H9 (cell line): Measurements from ENCODE around the gene PIP5K1C. TPM values are rescaled to one million over a fixed set of nuclear protein-coding genes. Genes with fewer than 3 reads are reported as not detected.

Experiments
- DNase-seq: peaks from one replicate; pipeline ENCODE4 v3.0.0-alpha.2; 2017
- H2AFZ ChIP-seq: one replicate; pipeline ENCODE4 v1.6.1; 2013; ENCODE audit warnings: mild to moderate bottlenecking, low read length, control low read depth, moderate library complexity
- H2AK5ac ChIP-seq: 2 replicates; pipeline ENCODE4 v1.6.1; 2013; ENCODE audit warnings: low read length, control low read depth, mixed read lengths; ENCODE audit not compliant: insufficient read length
- H2BK120ac ChIP-seq: one replicate; pipeline ENCODE4 v1.6.1; 2013; ENCODE audit warnings: low read depth, mild to moderate bottlenecking, low read length, control low read depth, inconsistent platforms; ENCODE audit not compliant: poor library complexity, severe bottlenecking
- H2BK12ac ChIP-seq: 2 replicates; pipeline ENCODE4 v1.6.1; 2013; ENCODE audit warnings: low read length, control low read depth, mixed read lengths, low read depth; ENCODE audit not compliant: insufficient read length
- H2BK15ac ChIP-seq: 2 replicates; pipeline ENCODE4 v1.6.1; 2013; ENCODE audit warnings: low read depth, low read length, control low read depth
- H2BK20ac ChIP-seq: one replicate; pipeline ENCODE4 v1.6.1; 2013; ENCODE audit warnings: low read depth, mild to moderate bottlenecking, low read length, control low read depth, inconsistent platforms; ENCODE audit not compliant: poor library complexity, severe bottlenecking
- H2BK5ac ChIP-seq: 2 replicates; pipeline ENCODE4 v1.6.1; 2013; ENCODE audit warnings: low read length, control low read depth, mixed read lengths; ENCODE audit not compliant: insufficient read length
- H3K14ac ChIP-seq: 2 replicates; pipeline ENCODE4 v1.6.1; 2013; ENCODE audit warnings: low read length, control low read depth; ENCODE audit not compliant: insufficient read depth
- H3K18ac ChIP-seq: 2 replicates; pipeline ENCODE4 v1.6.1; 2013; ENCODE audit warnings: low read depth, mild to moderate bottlenecking, mixed read lengths, low read length, control low read depth; ENCODE audit not compliant: insufficient read length
- H3K23ac ChIP-seq: 2 replicates; pipeline ENCODE4 v1.6.1; 2013; ENCODE audit warnings: low read length, control low read depth, mixed read lengths, low read depth; ENCODE audit not compliant: insufficient read length
- H3K23me2 ChIP-seq: 2 replicates; pipeline ENCODE4 v1.6.1; 2013; ENCODE audit warnings: low read depth, mild to moderate bottlenecking, mixed read lengths, low read length, control low read depth; ENCODE audit not compliant: insufficient read length, poor library complexity, severe bottlenecking
- H3K27ac ChIP-seq: 2 replicates; pipeline ENCODE4 v1.5.1; 2013; ENCODE audit warnings: low read length, control low read depth, mixed read lengths, low read depth; ENCODE audit not compliant: insufficient read length
- H3K27me3 ChIP-seq: 2 replicates; pipeline ENCODE4 v1.6.1; 2013; ENCODE audit warnings: low read length, control low read depth, inconsistent platforms; ENCODE audit not compliant: insufficient read depth
- H3K4ac ChIP-seq: 2 replicates; pipeline ENCODE4 v1.6.1; 2013; ENCODE audit warnings: low read depth, mild to moderate bottlenecking, control low read depth, inconsistent platforms, low read length, moderate library complexity
- H3K4me1 ChIP-seq: 2 replicates; pipeline ENCODE4 v1.6.1; 2013; ENCODE audit warnings: low read length, control low read depth, inconsistent platforms; ENCODE audit not compliant: insufficient read depth
- H3K4me2 ChIP-seq: 2 replicates; pipeline ENCODE4 v1.6.1; 2013; ENCODE audit warnings: low read length, control low read depth, mixed read lengths; ENCODE audit not compliant: insufficient read length, insufficient read depth
- H3K56ac ChIP-seq: 2 replicates; pipeline ENCODE4 v1.6.1; 2013; ENCODE audit warnings: low read depth, mild to moderate bottlenecking, mixed read lengths, low read length, control low read depth; ENCODE audit not compliant: insufficient read length
- H3K79me1 ChIP-seq: 2 replicates; pipeline ENCODE4 v1.6.1; 2013; ENCODE audit warnings: low read depth, mild to moderate bottlenecking, moderate library complexity, low read length, control low read depth, inconsistent platforms; ENCODE audit not compliant: insufficient read depth, poor library complexity, severe bottlenecking
- H3K79me2 ChIP-seq: 2 replicates; pipeline ENCODE4 v1.6.1; 2013; ENCODE audit warnings: low read length, control low read depth, inconsistent platforms; ENCODE audit not compliant: insufficient read depth
- H3K9ac ChIP-seq: 2 replicates; pipeline ENCODE4 v1.6.1; 2013; ENCODE audit warnings: low read length, control low read depth, mixed read lengths; ENCODE audit not compliant: insufficient read length; ENCODE audit errors: extremely low read depth
- H3K9me3 ChIP-seq: one replicate; pipeline ENCODE4 v1.6.1; 2013; ENCODE audit warnings: low read depth, low read length, inconsistent platforms; ENCODE audit not compliant: control insufficient read depth
- H3T11ph ChIP-seq: one replicate; pipeline ENCODE4 v1.6.1; 2013; ENCODE audit warnings: mild to moderate bottlenecking, low read length, control low read depth, inconsistent platforms
- H4K20me1 ChIP-seq: one replicate; pipeline ENCODE4 v1.6.1; 2013; ENCODE audit not compliant: control insufficient read depth, insufficient read length, insufficient read depth
- H4K5ac ChIP-seq: 2 replicates; pipeline ENCODE4 v1.6.1; 2013; ENCODE audit warnings: low read depth, mild to moderate bottlenecking, mixed read lengths, low read length, control low read depth; ENCODE audit not compliant: insufficient read length
- H4K8ac ChIP-seq: replicated peaks from 2 replicates; pipeline ENCODE4 v1.6.1; 2013; ENCODE audit warnings: low read length, control low read depth, mixed read lengths, low read depth; ENCODE audit not compliant: insufficient read length
- H4K91ac ChIP-seq: 2 replicates; pipeline ENCODE4 v1.6.1; 2013; ENCODE audit warnings: low read depth, mild to moderate bottlenecking, moderate library complexity, mixed read lengths, low read length, control low read depth; ENCODE audit not compliant: insufficient read length
- H3K27ac Mint-ChIP-seq, 3 experiments: 2 replicates in 2 of 3; 3 replicates in 1 of 3; pipeline ENCODE4 v1.8.0; 2020 to 2021; ENCODE audit warnings: mixed read lengths in 3 of 3, mild to moderate bottlenecking in 1 of 3, moderate library complexity in 1 of 3
- H3K27me3 Mint-ChIP-seq: 2 replicates; pipeline ENCODE4 v1.8.0; 2021; ENCODE audit warnings: low read depth, mild to moderate bottlenecking, moderate library complexity, mixed read lengths
- H3K36me3 Mint-ChIP-seq, 3 experiments: 2 replicates in 2 of 3; 3 replicates in 1 of 3; pipeline ENCODE4 v1.8.0; 2020 to 2021; ENCODE audit warnings: low read depth in 3 of 3, mixed read lengths in 3 of 3; ENCODE audit not compliant: insufficient read depth in 1 of 3
- H3K4me1 Mint-ChIP-seq, 2 experiments: 2 replicates each; pipeline ENCODE4 v1.8.0; 2020; ENCODE audit warnings: mixed read lengths in 2 of 2
- H3K4me3 Mint-ChIP-seq, 2 experiments: 2 replicates in 1 of 2; 3 replicates in 1 of 2; pipeline ENCODE4 v1.8.0; 2020 to 2021; ENCODE audit warnings: mild to moderate bottlenecking in 2 of 2, mixed read lengths in 2 of 2, moderate library complexity in 1 of 2
- H3K9me3 Mint-ChIP-seq, 2 experiments: 2 replicates in 1 of 2; 3 replicates in 1 of 2; pipeline ENCODE4 v1.8.0; 2020; ENCODE audit warnings: mild to moderate bottlenecking in 2 of 2, mixed read lengths in 2 of 2, moderate library complexity in 1 of 2
- CTCF ChIP-seq: fragments of 200-600 bp; sonication (generic); conservative IDR thresholded peaks from 3 replicates; pipeline ENCODE4 v1.8.0; 2021; ENCODE audit warnings: antibody characterized with exemption, mild to moderate bottlenecking
- WGBS: extraction: QIAGEN DNeasy Blood & Tissue Kit; methylation state at CpG from one replicate; pipeline ENCODE4 v1.1.7; 2013; ENCODE audit warnings: missing lambda C conversion rate, low lambda C conversion rate, mixed read lengths; ENCODE audit not compliant: insufficient read length; ENCODE audit errors: extremely low coverage; 5-methylcytosine and 5-hydroxymethylcytosine counted together
- total RNA-seq: library from RNA; stranded (reverse); gene quantifications from 2 replicates; pipeline ENCODE4 v1.2.1, GENCODE V29; 2021

PIP5K1C gene
- total RNA-seq, 1 experiment from 2014 or later, result 41.7 TPM

GRCh38 chr19:3701200-3701599 lies 932 bp upstream of the PIP5K1C start:
- no CpG with 5 or more reads among the region's 1 CpG for WGBS
- H4K5ac ChIP-seq, result no peak overlapping the region
- Mint-ChIP-seq H3K4me1 (peaks cover 0 to 10% of the 10 kb centered on the region in 2 experiments; a peak in 2 of 4 replicates), H3K27ac (no peak overlapping the region; a peak in 1 of 7 replicates), H3K9me3 (no peaks in the 10 kb centered on the region; a peak in 2 of 5 replicates), H3K4me3 (no peak overlapping the region), H3K27me3 (peaks cover 4% of the 10 kb centered on the region), H3K36me3 (peaks cover 0 to under 1% (median 0%) of the 10 kb centered on the region in 3 experiments; a peak in 2 of 7 replicates)
- no peaks in the 10 kb centered on the region for H3K79me1 ChIP-seq
- no peak overlapping the region for H3K23ac ChIP-seq
- H3K14ac ChIP-seq, result no peak overlapping the region
- H4K8ac ChIP-seq, result no peak overlapping the region
- H2AK5ac ChIP-seq, result no peak overlapping the region
- no peak overlapping the region for H3K9ac ChIP-seq
- peaks cover 14% of the 10 kb centered on the region; the same call in 1 of the 2 replicates for H3K79me2 ChIP-seq
- no peak overlapping the region for H3K18ac ChIP-seq
- H2BK12ac ChIP-seq, result no peak overlapping the region
- no peak overlapping the region for H3K56ac ChIP-seq
- no peak overlapping the region for H2AFZ ChIP-seq
- H3K4ac ChIP-seq, result no peak overlapping the region
- no peak for TF ChIP-seq CTCF
- peaks cover 8% of the 10 kb centered on the region for H3K23me2 ChIP-seq
- no peak for DNase-seq
- no peak overlapping the region for H2BK20ac ChIP-seq
- no peaks in the 10 kb centered on the region for H3K9me3 ChIP-seq
- no peaks in the 10 kb centered on the region; the same call in 1 of the 2 replicates for H3K4me1 ChIP-seq
- no peak overlapping the region for H4K91ac ChIP-seq
- H3K27me3 ChIP-seq, result no peaks in the 10 kb centered on the region
- no peak overlapping the region for H2BK5ac ChIP-seq
- H3K27ac ChIP-seq, result no peak overlapping the region
- no peak overlapping the region for H3K4me2 ChIP-seq
- no peak overlapping the region for H2BK120ac ChIP-seq
- no peaks in the 10 kb centered on the region for H4K20me1 ChIP-seq
- no peak overlapping the region for H3T11ph ChIP-seq
- no peak overlapping the region for H2BK15ac ChIP-seq
